Stimulated activated CD4-positive, alpha-beta T cell treated with anti-CD3 and anti-CD28 coated beads, Interleukin-12 subunit alpha, Interleukin-12 subunit beta, amount 100 ng/mL, for 24 hours (primary cell): Measurements from ENCODE around the gene CPLX3.
A peak's percentile ranks its signal among the peaks of the same experiment; 100 is the strongest.

ENCODE experiments used
- DNase-seq, 2 experiments: peaks; one replicate each; pipeline ENCODE4 v3.0.0-alpha.2; 2020; ENCODE audit warnings: low read depth in 2 of 2

Gene CPLX3

GRCh38 chr15:74828835-74829234, 2.4 kb downstream of the CPLX3 start:
- DNase-seq: no peak

GRCh38 chr15:74829486-74829885, 3.1 kb downstream of the CPLX3 start:
- DNase-seq: no peak

- DNase-seq: no peak
Measured at GRCh38 chr15:74829991-74830390, 3.6 kb downstream of the CPLX3 start.

GRCh38 chr15:74830868-74831267, 4.4 kb downstream of the CPLX3 start:
- no peak for DNase-seq

- no peak for DNase-seq
Measured at GRCh38 chr15:74831813-74832495, 5.5 kb downstream of the CPLX3 start.

GRCh38 chr15:74832826-74833225, 6.4 kb downstream of the CPLX3 start:
- no peak for DNase-seq

- no peak for DNase-seq
Measured at GRCh38 chr15:74833376-74834107, 7.1 kb downstream of the CPLX3 start.

GRCh38 chr15:74835312-74835823, 8.9 kb downstream of the CPLX3 start:
- peak in 1 of 2 experiments; percentile 56 for DNase-seq

DNA sequence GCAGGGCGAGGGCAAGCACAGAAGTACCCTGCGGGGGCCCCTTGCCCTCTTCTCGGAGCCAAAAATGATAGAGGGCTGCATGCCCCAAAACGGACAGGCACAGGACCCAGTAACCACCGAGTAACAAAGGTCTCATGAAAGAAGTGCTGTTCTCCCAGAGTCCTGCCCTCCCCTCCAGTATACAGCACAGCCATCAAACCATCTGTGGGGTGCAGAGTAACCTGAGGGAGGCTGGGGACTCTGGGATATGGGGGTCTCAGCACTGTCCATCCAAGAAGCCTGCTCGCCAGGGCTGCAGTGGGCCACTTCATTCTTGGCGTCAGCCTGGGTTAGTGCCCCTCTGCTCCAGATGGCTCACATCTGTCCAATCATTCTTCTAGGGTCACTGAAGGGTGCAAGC, 10.4 kb downstream of the CPLX3 start:
- DNase-seq: no peak

DNA sequence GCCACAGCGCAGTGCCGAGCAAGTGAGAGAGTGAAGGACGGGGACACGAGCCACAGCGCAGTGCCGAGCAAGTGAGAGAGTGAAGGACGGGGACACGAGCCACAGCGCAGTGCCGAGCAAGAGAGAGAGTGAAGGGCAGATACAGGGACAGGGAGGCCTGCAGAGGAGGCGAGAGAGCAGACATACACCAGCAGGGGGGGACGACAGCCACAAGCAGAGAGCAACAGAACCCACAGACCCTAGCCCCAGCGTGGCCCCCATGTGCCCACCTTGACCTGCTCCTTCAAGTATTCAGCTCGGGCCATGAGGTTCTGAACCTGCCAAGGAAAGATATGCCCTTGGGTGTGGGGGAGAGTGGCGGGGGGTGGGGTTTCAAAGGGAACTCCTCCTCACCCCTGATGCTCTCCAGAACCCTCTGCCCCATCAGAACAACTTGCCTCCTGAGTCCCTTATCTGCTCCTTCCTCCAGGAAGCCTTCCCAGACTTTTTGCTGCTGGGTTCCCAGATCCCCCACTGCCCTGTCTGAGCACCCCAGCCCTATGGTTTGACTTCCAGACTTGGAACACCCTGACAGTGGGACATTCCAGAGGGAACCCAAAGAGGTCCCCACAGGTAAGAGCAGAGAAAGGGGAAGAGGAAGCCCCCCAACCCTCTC, 11.2 kb downstream of the CPLX3 start:
- no peak for DNase-seq

GRCh38 chr15:74838137-74838516, 11.7 kb downstream of the CPLX3 start:
- no peak for DNase-seq

DNA sequence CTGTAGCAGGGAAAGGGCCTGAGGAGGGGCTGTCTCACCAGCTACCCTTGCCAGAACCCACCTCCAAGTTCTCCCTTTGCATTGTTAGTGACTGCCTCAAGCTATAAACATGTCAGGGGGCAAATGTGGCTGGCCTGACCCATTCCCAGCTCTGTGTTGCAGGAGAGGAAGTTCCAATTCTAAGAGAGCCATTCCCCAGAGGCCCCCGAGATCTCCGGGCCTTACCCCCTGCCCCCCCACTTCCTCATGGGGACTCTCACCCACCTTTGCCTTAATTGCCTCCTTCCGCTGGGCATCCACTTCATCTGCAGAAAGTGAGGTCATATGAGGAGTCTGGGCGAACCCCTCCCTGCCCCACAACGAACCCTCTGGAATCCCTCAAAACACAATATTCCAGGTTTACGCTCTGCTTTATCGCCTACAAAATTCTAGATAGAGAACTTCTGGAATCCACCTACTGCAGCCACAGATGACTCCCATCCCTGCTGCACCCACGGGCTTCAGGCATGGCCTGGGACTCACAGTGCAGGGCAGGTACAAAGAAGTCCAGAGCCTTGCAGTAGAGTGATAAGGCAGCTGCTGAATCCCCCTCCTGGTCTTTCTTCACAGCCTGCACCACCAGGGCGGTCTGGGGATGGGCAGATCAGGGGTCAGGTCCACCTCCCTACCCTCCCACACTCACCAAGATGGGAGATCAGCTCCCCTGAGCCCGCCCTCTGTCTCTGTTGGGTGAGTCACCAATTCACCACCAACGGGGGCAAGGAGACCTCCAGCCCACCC, 12.5 kb downstream of the CPLX3 start:
- no peak for DNase-seq

- no peak for DNase-seq
Measured at GRCh38 chr15:74839526-74840395, 13.3 kb downstream of the CPLX3 start.

- no peak for DNase-seq
Measured at GRCh38 chr15:74840851-74841775, 14.7 kb downstream of the CPLX3 start.

DNA sequence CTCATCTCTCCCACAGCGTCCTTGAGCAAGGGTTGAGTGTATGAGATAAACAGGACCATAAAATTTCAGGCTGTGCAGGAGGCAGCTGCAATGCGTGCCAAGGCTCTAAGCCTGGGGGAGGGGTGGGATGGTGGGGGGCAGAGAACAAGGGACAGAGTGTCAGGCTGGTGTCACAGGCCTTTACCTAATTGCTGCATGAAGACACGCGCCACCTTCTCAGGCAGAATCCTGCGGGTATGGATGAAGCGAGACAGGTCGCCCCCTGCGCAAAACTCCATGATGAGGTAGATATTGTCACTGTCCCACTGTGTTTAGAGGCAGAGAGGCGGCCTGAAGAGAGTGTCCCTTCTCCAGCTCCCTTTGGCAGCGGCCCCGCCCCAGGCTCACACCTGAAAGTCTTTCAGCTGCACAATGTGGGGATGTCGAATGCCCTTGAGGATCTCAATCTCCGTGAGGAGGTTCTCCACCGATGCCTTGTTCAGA, 15.5 kb downstream of the CPLX3 start:
- DNase-seq: no peak

- DNase-seq: peak; percentile 87 to 91
Measured at GRCh38 chr15:74842581-74843444, 16.4 kb downstream of the CPLX3 start, which contains the start of gene ULK3. Gene ULK3 (minus strand): TSS chr15:74843156. CDS start chr15:74843105, 51 bp downstream.

- no peak for DNase-seq
Measured at GRCh38 chr15:74843445-74843828, 17.0 kb downstream of the CPLX3 start.

- DNase-seq: no peak
Measured at GRCh38 chr15:74843891-74844299, 17.5 kb downstream of the CPLX3 start.
